Ovary (tissue), 9 donors: Measurements from ENCODE around the gene JSRP1. TPM values are rescaled to one million over a fixed set of nuclear protein-coding genes. Genes with fewer than 3 reads are reported as not detected.

Experiments used
- DNase-seq, 5 donors: peaks; one replicate each; pipeline ENCODE4 v3.0.0-alpha.2; 2019 to 2020
- H3K27ac ChIP-seq, 2 donors: fragments of 200-600 bp; one replicate each; pipeline versions ENCODE4 v1.5.1 to v1.8.0; 2019 to 2022
- H3K27me3 ChIP-seq: fragments of 200-600 bp; one replicate; pipeline ENCODE4 v1.8.0; 2022
- H3K36me3 ChIP-seq: fragments of 200-600 bp; sonication (generic); one replicate; pipeline ENCODE4 v1.5.1; 2019
- H3K4me1 ChIP-seq: one replicate; pipeline ENCODE4 v1.8.1; 2013; ENCODE audit warnings: mild to moderate bottlenecking, moderate library complexity; ENCODE audit not compliant: insufficient read depth
- H3K4me3 ChIP-seq: fragments of 200-600 bp; sonication (generic); one replicate; pipeline ENCODE4 v1.5.1; 2017
- H3K9me3 ChIP-seq, 2 donors: fragments of 200-600 bp in 1 of 2; sonication (generic) in 1 of 2; one replicate each; pipeline versions ENCODE4 v1.5.1 to v1.8.1; 2013 to 2019; ENCODE audit warnings: mild to moderate bottlenecking in 1 of 2, moderate library complexity in 1 of 2
- CTCF ChIP-seq, 3 donors: fragments of 450-650 bp in 2 of 3; fragments of 200-600 bp in 1 of 3; IDR thresholded peaks; one replicate each; pipeline versions ENCODE4 v1.5.1 to v1.8.0; 2016 to 2022; ENCODE audit warnings: antibody characterized with exemption in 3 of 3, mild to moderate bottlenecking in 1 of 3
- EP300 ChIP-seq: sonication (generic); formaldehyde crosslinking; IDR thresholded peaks from one replicate; pipeline ENCODE4 v1.6.1; 2017; ENCODE audit warnings: antibody characterized with exemption
- POLR2A ChIP-seq: fragments of 450-650 bp; IDR thresholded peaks from one replicate; pipeline ENCODE4 v1.6.1; 2017; ENCODE audit warnings: antibody characterized with exemption, mild to moderate bottlenecking, moderate library complexity
- WGBS, 3 donors: extraction: QIAGEN DNeasy Blood & Tissue Kit in 1 of 3; methylation state at CpG; one replicate each; pipeline versions ENCODE4 v1.1.5 to v1.1.7; 2013 to 2017; 5-methylcytosine and 5-hydroxymethylcytosine counted together
- intact Hi-C, 4 donors: fragments of 100-400 bp; cut with DNase I; formaldehyde crosslinking; loops; one replicate each; pipeline versions ENCODE4 v1.11.0 to v1.15.1; 2022 to 2023
- polyA plus RNA-seq, 2 donors: library from polyadenylated mRNA; stranded (reverse); fragments of 200-250 nt in 1 of 2; fragments of 350-450 nt in 1 of 2; fragmentation: Illumina TruSeq in 1 of 2; extraction: RNeasy Lipid Tissue Mini Kit (QIAGEN cat#74804) in 1 of 2; gene quantifications; one replicate each; pipeline ENCODE4 v1.2.3, GENCODE V29; 2013 to 2014
- total RNA-seq, 7 donors: library from RNA; depleted of rRNA in 2 of 7; stranded (reverse); fragments of >200 nt in 2 of 7; fragmentation: NEBNext Ultra II Directional in 3 of 7; extraction: Animal tissue kit (Norgen Biotek cat#: 25700) in 3 of 7; gene quantifications; one replicate each; pipeline versions ENCODE4 v1.1.0 to v1.2.4, GENCODE V29; 2016 to 2023
- donor health status: DM: no; HTN: no; CAD: no; lungs with moderate emphysema.
- donor health status: DM: no; HTN: no; CAD: no.
- donor health status: Bipolar disorder and iron deficiency.
- donor health status: DM: yes; HTN: yes; CAD: no.
- donor health status: DM: no; HTN: no; CAD: no.
- donor health status: DM: yes; HTN: yes; CAD: no.

JSRP1 gene
- total and polyA plus RNA-seq, 9 donors = 0.30 to 0.92 (median 0.35) TPM; not detected in 4

- intact Hi-C loops = no loop called here
- Histone ChIP-seq H3K36me3 (no peaks in the 10 kb centered on the region), H3K4me1 (no peaks in the 10 kb centered on the region)
Measured at GRCh38 chr19:2210206-2210605, 46.0 kb downstream of the JSRP1 start.

GRCh38 chr19:2209408-2209807 lies 46.8 kb downstream of the JSRP1 start:
- H3K27me3 ChIP-seq = no peaks in the 10 kb centered on the region
- intact Hi-C loops = no loop called here
- H3K4me3 ChIP-seq = no peak overlapping the region
- no peak overlapping the region for H3K27ac ChIP-seq
- no peak for DNase-seq
- 90% methylated on average over 17 of the region's 17 CpGs for WGBS, 3 donors
- no peaks in the 10 kb centered on the region for H3K4me1 ChIP-seq
- H3K36me3 ChIP-seq = no peaks in the 10 kb centered on the region
- H3K9me3 ChIP-seq = no peaks in the 10 kb centered on the region
- TF ChIP-seq EP300 (no peak), POLR2A (no peak), CTCF (IDR thresholded peaks at IDR 0.05) (no peak)

More at GRCh38 chr19:2210206-2210605, 46.0 kb downstream of the JSRP1 start:
- H3K27me3 ChIP-seq = no peaks in the 10 kb centered on the region
- H3K4me3 ChIP-seq = no peak overlapping the region
- 82 to 87% (median 82%) methylated on average over 15 to 21 of the region's 21 CpGs for WGBS, 3 donors
- TF ChIP-seq CTCF (IDR thresholded peaks at IDR 0.05) (no peak), POLR2A (no peak), EP300 (no peak)
- no peaks in the 10 kb centered on the region for H3K9me3 ChIP-seq
- no peak overlapping the region for H3K27ac ChIP-seq
- DNase-seq = no peak

- no peaks in the 10 kb centered on the region for H3K9me3 ChIP-seq
- intact Hi-C loops = no loop called here
- DNase-seq = no peak
- 80 to 85% (median 82%) methylated on average over 10 of the region's 10 CpGs for WGBS, 3 donors
- TF ChIP-seq POLR2A (no peak), EP300 (no peak), CTCF (IDR thresholded peaks at IDR 0.05) (no peak)
- no peaks in the 10 kb centered on the region for H3K27me3 ChIP-seq
- no peaks in the 10 kb centered on the region for H3K36me3 ChIP-seq
- no peak overlapping the region for H3K4me3 ChIP-seq
- no peak overlapping the region for H3K27ac ChIP-seq
- peaks cover under 1% of the 10 kb centered on the region for H3K4me1 ChIP-seq
Measured at GRCh38 chr19:2208975-2209374, 47.2 kb downstream of the JSRP1 start.

GRCh38 chr19:2207991-2208860 lies 48.0 kb downstream of the JSRP1 start:
- no peaks in the 10 kb centered on the region for H3K9me3 ChIP-seq
- intact Hi-C loops = no loop called here
- peaks cover 2% of the 10 kb centered on the region for H3K4me1 ChIP-seq
- TF ChIP-seq POLR2A (no peak), CTCF (IDR thresholded peaks at IDR 0.05) (no peak), EP300 (no peak)
- H3K27ac ChIP-seq = no peak overlapping the region
- H3K36me3 ChIP-seq = no peaks in the 10 kb centered on the region
- no peaks in the 10 kb centered on the region for H3K27me3 ChIP-seq
- WGBS, 3 donors = 78 to 85% (median 79%) methylated on average over 31 to 36 of the region's 36 CpGs
- no peak for DNase-seq
- no peak overlapping the region for H3K4me3 ChIP-seq
